Endothelial cell (in vitro differentiated cells): ENCODE data around the gene CTLA4. TPM values are rescaled to one million over a fixed set of nuclear protein-coding genes. Genes with fewer than 3 reads are reported as not detected.

Source experiments
- DNase-seq: peaks from one replicate; pipeline ENCODE4 v3.0.0; 2021; ENCODE audit warnings: low spot score
- H3K27ac Mint-ChIP-seq: one replicate; pipeline ENCODE4 v1.8.0; 2021; ENCODE audit warnings: mixed read lengths, inconsistent platforms; ENCODE audit not compliant: unreplicated experiment
- H3K27me3 Mint-ChIP-seq: one replicate; pipeline ENCODE4 v1.8.0; 2021; ENCODE audit warnings: mild to moderate bottlenecking, moderate library complexity, mixed read lengths, inconsistent platforms; ENCODE audit not compliant: unreplicated experiment
- H3K36me3 Mint-ChIP-seq: one replicate; pipeline ENCODE4 v1.8.0; 2021; ENCODE audit warnings: mild to moderate bottlenecking, low read depth, mixed read lengths, inconsistent platforms; ENCODE audit not compliant: unreplicated experiment
- H3K4me1 Mint-ChIP-seq: one replicate; pipeline ENCODE4 v1.8.0; 2021; ENCODE audit warnings: mild to moderate bottlenecking, mixed read lengths, inconsistent platforms; ENCODE audit not compliant: unreplicated experiment
- H3K4me3 Mint-ChIP-seq: one replicate; pipeline ENCODE4 v1.8.0; 2021; ENCODE audit warnings: mild to moderate bottlenecking, mixed read lengths, inconsistent platforms; ENCODE audit not compliant: unreplicated experiment
- H3K9me3 Mint-ChIP-seq: one replicate; pipeline ENCODE4 v1.8.0; 2021; ENCODE audit warnings: mixed read lengths, inconsistent platforms; ENCODE audit not compliant: unreplicated experiment
- CTCF ChIP-seq: fragments of 200-600 bp; sonication (generic); IDR thresholded peaks from one replicate; pipeline ENCODE4 v1.5.0; 2021; ENCODE audit warnings: antibody characterized with exemption; ENCODE audit not compliant: unreplicated experiment
- total RNA-seq: library from RNA; stranded (reverse); fragmentation: NEBNext Ultra II Directional; extraction: Animal tissue kit (Norgen Biotek cat#: 25700); gene quantifications from one replicate; pipeline ENCODE4 v1.2.1, GENCODE V29; 2021; ENCODE audit not compliant: unreplicated experiment

CTLA4 gene
- total RNA-seq, 1 donor from 2014 or later: not detected

GRCh38 chr2:203886661-203887151 lies 19.1 kb downstream of the CTLA4 start:
- Mint-ChIP-seq H3K4me3 (no peak overlapping the region), H3K36me3 (no peaks in the 10 kb centered on the region), H3K9me3 (no peaks in the 10 kb centered on the region), H3K27ac (no peak overlapping the region), H3K4me1 (no peaks in the 10 kb centered on the region), H3K27me3 (no peaks in the 10 kb centered on the region)
- TF ChIP-seq CTCF: no peak
- DNase-seq: no peak

- no peaks in the 10 kb centered on the region for H3K9me3 Mint-ChIP-seq
- H3K4me3 Mint-ChIP-seq: no peak overlapping the region
- no peak for DNase-seq
- no peaks in the 10 kb centered on the region for H3K27me3 Mint-ChIP-seq
- H3K27ac Mint-ChIP-seq: no peak overlapping the region
- TF ChIP-seq CTCF: no peak
- no peaks in the 10 kb centered on the region for H3K4me1 Mint-ChIP-seq
- no peaks in the 10 kb centered on the region for H3K36me3 Mint-ChIP-seq
Observed at GRCh38 chr2:203887677-203888076, 20.1 kb downstream of the CTLA4 start.

GRCh38 chr2:203889542-203889941 lies 22.0 kb downstream of the CTLA4 start:
- Mint-ChIP-seq H3K4me3 (no peak overlapping the region), H3K9me3 (no peaks in the 10 kb centered on the region), H3K36me3 (no peaks in the 10 kb centered on the region), H3K27me3 (no peaks in the 10 kb centered on the region), H3K27ac (no peak overlapping the region), H3K4me1 (no peaks in the 10 kb centered on the region)
- no peak for DNase-seq
- TF ChIP-seq CTCF: no peak

GRCh38 chr2:203889944-203890343 lies 22.4 kb downstream of the CTLA4 start:
- no peak for DNase-seq
- no peak overlapping the region for H3K27ac Mint-ChIP-seq
- no peaks in the 10 kb centered on the region for H3K9me3 Mint-ChIP-seq
- TF ChIP-seq CTCF: no peak
- H3K4me1 Mint-ChIP-seq: no peaks in the 10 kb centered on the region
- no peak overlapping the region for H3K4me3 Mint-ChIP-seq
- H3K27me3 Mint-ChIP-seq: no peaks in the 10 kb centered on the region
- no peaks in the 10 kb centered on the region for H3K36me3 Mint-ChIP-seq

GRCh38 chr2:203890733-203891132 lies 23.2 kb downstream of the CTLA4 start:
- Mint-ChIP-seq H3K4me1 (no peaks in the 10 kb centered on the region), H3K27me3 (no peaks in the 10 kb centered on the region), H3K9me3 (no peaks in the 10 kb centered on the region), H3K27ac (no peak overlapping the region), H3K4me3 (no peak overlapping the region), H3K36me3 (no peaks in the 10 kb centered on the region)
- no peak for DNase-seq
- TF ChIP-seq CTCF: no peak
